MM.1S (cell line): ENCODE results near the gene EPB41.

Experiments
- EZH2 ChIP-seq: fragments of 300-600 bp; sonication (generic); optimal IDR thresholded peaks from 2 replicates; pipeline ENCODE3; 2017; ENCODE audit warnings: low read depth, mild to moderate bottlenecking, antibody characterized with exemption, low read length, mixed read lengths
- TF ChIP-seq, protein P1 (sequence below): fragments of 300-600 bp; sonication (generic); IDR thresholded peaks from 2 replicates; pipeline ENCODE4 v1.5.1; 2016; ENCODE audit warnings: antibody characterized with exemption, low read length, mixed read lengths

DNA sequence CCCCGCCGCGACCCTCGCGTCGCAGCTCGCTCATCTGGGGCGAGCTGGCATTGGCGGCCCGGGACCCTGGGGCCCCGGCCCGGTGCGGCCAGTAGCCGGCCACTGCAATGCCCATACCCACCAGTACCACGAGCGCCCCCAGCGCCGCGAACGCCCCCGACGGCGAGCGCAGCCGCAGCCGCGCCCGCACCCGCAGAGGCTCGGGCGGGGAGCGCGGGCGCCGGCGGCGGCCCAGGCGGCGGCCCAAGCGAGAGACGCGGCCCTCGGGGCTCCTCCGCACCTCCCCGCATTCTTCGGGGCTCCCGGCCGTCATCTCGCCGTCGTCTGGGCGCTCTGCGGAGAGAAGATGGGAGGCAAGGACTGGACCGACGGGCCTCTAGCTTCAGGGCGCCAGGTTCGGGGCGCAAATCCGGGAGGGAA is 207.2 kb downstream of the EPB41 start:
- TF ChIP-seq EZH2: no peak
- TF ChIP-seq, protein P1, sequence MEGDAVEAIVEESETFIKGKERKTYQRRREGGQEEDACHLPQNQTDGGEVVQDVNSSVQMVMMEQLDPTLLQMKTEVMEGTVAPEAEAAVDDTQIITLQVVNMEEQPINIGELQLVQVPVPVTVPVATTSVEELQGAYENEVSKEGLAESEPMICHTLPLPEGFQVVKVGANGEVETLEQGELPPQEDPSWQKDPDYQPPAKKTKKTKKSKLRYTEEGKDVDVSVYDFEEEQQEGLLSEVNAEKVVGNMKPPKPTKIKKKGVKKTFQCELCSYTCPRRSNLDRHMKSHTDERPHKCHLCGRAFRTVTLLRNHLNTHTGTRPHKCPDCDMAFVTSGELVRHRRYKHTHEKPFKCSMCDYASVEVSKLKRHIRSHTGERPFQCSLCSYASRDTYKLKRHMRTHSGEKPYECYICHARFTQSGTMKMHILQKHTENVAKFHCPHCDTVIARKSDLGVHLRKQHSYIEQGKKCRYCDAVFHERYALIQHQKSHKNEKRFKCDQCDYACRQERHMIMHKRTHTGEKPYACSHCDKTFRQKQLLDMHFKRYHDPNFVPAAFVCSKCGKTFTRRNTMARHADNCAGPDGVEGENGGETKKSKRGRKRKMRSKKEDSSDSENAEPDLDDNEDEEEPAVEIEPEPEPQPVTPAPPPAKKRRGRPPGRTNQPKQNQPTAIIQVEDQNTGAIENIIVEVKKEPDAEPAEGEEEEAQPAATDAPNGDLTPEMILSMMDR: no peak
